GM21381 (cell line): ENCODE results near the gene FAM83G.

ENCODE experiments used
- ATAC-seq: cut with Tn5 transposase; IDR thresholded peaks from one replicate; pipeline ENCODE4 v1.9.1; 2021; ENCODE audit warnings: mild to moderate bottlenecking, moderate library complexity; ENCODE audit not compliant: unreplicated experiment

Gene FAM83G

GRCh38 chr17:19012171-19013080 is 7.9 kb upstream of the FAM83G start:
- ATAC-seq: no peak

GRCh38 chr17:19011581-19011980 is 7.0 kb upstream of the FAM83G start:
- no peak for ATAC-seq

GRCh38 chr17:19010729-19011505 is 6.4 kb upstream of the FAM83G start:
- no peak for ATAC-seq

- ATAC-seq: no peak
Measured at GRCh38 chr17:19009970-19010369, 5.4 kb upstream of the FAM83G start.

- ATAC-seq: no peak
Measured at GRCh38 chr17:19006698-19007097, 2.1 kb upstream of the FAM83G start.

GRCh38 chr17:19005789-19006430 is 1.3 kb upstream of the FAM83G start:
- ATAC-seq: no peak

GRCh38 chr17:19005137-19005773 is 691 bp upstream of the FAM83G start:
- ATAC-seq: no peak

- no peak for ATAC-seq
Measured at GRCh38 chr17:19003543-19004420, 782 bp downstream of the FAM83G start.

GRCh38 chr17:19002805-19003542 is 1.6 kb downstream of the FAM83G start:
- ATAC-seq: no peak

- no peak for ATAC-seq
Measured at GRCh38 chr17:19001907-19002590, 2.5 kb downstream of the FAM83G start.

- ATAC-seq: no peak
Measured at GRCh38 chr17:19000531-19001325, 3.8 kb downstream of the FAM83G start.

- ATAC-seq: no peak
Measured at GRCh38 chr17:18999911-19000310, 4.7 kb downstream of the FAM83G start.

GRCh38 chr17:18999394-18999793 is 5.2 kb downstream of the FAM83G start:
- no peak for ATAC-seq

- no peak for ATAC-seq
Measured at GRCh38 chr17:18997650-18998196, 6.8 kb downstream of the FAM83G start.

- ATAC-seq: no peak
Measured at GRCh38 chr17:18996458-18996857, 8.1 kb downstream of the FAM83G start.

GRCh38 chr17:18995220-18995619 is 9.3 kb downstream of the FAM83G start:
- ATAC-seq: no peak

- ATAC-seq: no peak
Measured at GRCh38 chr17:18994631-18995030, 9.9 kb downstream of the FAM83G start.
